Activated CD8-positive, alpha-beta memory T cell treated with anti-CD3 and anti-CD28 coated beads for 36 hours (primary cell): ENCODE results near the gene TTC9. TPM values are rescaled to one million over a fixed set of nuclear protein-coding genes. Genes with fewer than 3 reads are reported as not detected.

Experiments used
- CTCF ChIA-PET: fragments of 350-600 bp; sonication (Branson Sonifier 250); formaldehyde crosslinking; loops from one replicate; lab custom pipeline; 2021; ENCODE audit warnings: antibody characterized with exemption; lab: Charles Lee
- POLR2A ChIA-PET: fragments of 350-600 bp; sonication (Branson Sonifier 250); formaldehyde crosslinking; loops from one replicate; lab custom pipeline; 2021; ENCODE audit warnings: antibody characterized with exemption; lab: Charles Lee
- total RNA-seq, 2 experiments: library from RNA; stranded (reverse); gene quantifications; one replicate each; pipeline ENCODE4 v1.2.3, GENCODE V29; 2021

Gene TTC9
- total RNA-seq, 2 experiments from 2014 or later, result 5.6 to 5.7 TPM

- CTCF ChIA-PET, result interaction anchor here (1.2 kb wide), 1 partner anchor 8 kb away, joined by 3 read pairs; no protein-coding TSS in a partner anchor
- POLR2A ChIA-PET, result no interaction called here
These were observed 23.2 kb downstream of the TTC9 start for GRCh38 chr14:70664698-70665447.

- ChIA-PET CTCF (no interaction called here), POLR2A (no interaction called here)
These were observed 24.0 kb downstream of the TTC9 start for GRCh38 chr14:70665448-70666360.

GRCh38 chr14:70666361-70666686, 24.6 kb downstream of the TTC9 start:
- CTCF ChIA-PET, result no interaction called here
- POLR2A ChIA-PET, result no interaction called here

- ChIA-PET POLR2A (no interaction called here), CTCF (no interaction called here)
These were observed 29.4 kb downstream of the TTC9 start for GRCh38 chr14:70670992-70671651.

DNA sequence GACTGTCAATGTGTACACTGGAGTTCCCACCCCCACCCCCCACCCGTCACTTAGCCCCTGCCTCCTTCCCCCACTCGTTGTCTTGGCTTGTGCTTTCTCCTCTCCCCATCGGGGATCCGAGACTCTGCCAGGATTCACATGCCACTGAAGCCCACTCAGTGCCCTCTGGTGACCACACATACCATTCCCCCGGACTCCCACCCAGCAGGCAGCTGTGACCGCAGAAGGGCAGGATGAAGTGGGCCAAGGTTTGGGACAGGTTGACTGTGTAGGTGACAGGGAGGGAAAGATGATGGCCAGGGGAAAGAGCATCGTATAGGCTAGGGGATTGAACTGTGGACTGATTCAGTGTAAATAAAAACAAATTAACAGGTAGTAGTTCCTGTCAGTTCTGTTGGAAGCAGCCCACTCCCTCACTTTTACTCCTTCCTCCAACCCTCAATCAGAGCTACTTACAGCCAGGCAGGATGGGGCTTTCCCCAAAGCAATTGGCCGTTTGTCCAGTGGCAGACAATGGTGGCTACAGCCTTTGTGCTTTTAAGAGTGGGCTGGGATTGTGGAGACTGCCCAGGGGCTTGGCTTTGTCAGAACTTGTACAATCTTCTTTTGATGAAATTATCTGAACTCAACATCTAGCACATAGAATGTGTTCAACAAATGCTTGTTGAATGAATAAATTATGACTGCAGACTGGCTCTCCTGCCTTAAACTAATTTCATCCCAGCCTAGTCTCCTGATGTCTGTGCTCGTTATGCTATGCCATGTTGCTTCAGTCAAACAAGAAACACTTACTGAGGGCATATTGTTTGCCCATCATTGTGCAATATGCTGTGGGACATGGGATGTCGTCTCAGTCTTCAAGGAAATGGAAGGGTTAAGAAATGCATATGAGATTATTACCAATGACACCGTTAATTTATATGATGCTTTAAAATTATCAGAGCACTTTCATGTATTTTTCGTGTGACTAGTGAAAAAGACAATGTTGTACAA, 30.2 kb downstream of the TTC9 start:
- POLR2A ChIA-PET, result no interaction called here
- CTCF ChIA-PET, result no interaction called here

- ChIA-PET POLR2A (no interaction called here), CTCF (interaction anchor here (0.6 kb wide), 1 partner anchor 321 kb away, joined by 3 read pairs; no protein-coding TSS in a partner anchor)
These were observed 35.6 kb downstream of the TTC9 start for GRCh38 chr14:70677341-70677740.

DNA sequence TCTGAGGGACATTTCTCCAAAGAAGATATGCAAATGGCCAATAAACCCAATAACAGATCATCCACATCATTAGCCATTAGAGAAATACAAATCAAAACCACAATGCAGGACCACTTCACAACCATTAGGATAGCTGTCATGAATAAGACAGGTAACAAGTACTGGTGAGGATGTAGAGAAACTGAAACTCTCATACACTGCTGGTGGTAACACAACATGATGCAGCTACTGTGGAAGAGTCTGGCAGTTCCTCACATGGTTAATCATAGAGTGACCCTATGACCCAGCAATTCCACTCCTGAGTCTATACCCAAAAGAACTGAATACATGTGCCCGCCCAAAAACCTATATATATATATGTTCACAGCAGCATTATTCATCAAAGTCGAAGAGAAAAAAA, 39.0 kb downstream of the TTC9 start:
- CTCF ChIA-PET, result no interaction called here
- POLR2A ChIA-PET, result no interaction called here

DNA sequence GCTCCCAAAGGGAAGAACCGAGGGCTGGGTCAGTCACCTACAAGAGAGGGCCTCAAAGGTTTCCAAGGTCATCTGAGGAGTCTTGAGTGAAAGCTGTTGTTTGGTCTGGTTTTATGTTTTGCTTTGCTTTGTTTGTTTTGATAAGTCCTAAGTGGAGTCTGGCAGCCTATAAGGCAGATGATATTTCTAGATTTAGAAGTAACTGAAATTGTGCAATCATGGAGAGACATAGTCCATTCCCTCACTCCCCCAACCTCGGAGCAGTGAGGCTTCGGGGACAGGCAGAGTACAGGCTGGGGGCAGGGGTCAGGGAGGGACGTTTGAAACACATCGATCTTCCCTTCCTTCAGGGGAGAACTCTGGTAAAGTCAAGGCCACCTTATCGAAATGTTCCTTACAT, 42.3 kb downstream of the TTC9 start:
- ChIA-PET CTCF (no interaction called here), POLR2A (no interaction called here)

GRCh38 chr14:70685474-70686197, 43.9 kb downstream of the TTC9 start:
- POLR2A ChIA-PET, result no interaction called here
- CTCF ChIA-PET, result no interaction called here

DNA sequence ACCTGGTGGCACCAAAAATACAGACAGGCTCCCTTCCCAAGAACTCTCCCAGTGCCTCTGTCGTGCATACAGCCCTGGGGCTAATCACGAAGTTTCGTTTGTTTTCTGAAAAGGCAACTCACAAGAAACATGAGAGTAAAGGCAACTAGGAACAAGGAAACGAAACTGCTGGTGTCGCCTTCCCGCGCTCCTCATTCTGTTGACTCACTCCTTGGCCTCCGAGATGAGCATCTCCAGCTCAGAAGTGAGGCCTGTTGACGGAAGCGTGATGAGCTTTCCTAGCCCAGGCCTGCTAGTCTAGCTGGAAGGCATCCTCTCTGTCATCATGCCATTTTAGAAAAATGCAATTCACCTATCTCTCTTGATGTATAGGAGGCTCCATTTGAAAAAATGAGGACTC, 50.5 kb downstream of the TTC9 start:
- ChIA-PET CTCF (no interaction called here), POLR2A (no interaction called here)

DNA sequence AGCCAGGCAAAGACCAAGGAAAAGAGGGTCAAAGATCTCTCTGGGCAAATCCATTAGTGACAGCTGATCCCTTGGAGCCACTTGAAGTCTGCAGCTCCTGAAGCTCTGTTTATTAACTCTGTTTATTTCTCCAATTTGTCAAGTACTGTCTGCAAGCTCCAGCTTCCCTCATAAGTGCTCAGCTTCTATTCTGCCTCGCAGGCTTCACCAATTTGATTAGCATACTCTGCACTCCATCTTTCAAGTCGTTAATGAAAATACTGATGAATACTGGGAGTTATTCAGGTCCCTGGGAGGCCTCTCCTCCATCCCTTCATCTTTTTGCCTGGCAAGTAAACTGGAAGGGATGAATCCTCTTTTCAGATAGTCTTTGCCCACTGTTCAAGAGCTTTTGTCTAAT, 54.3 kb downstream of the TTC9 start:
- ChIA-PET POLR2A (no interaction called here), CTCF (interaction anchor here (0.9 to 1.2 kb wide), 2 partner anchors 26 to 78 kb away, joined by 3 to 5 read pairs; no protein-coding TSS in a partner anchor)

DNA sequence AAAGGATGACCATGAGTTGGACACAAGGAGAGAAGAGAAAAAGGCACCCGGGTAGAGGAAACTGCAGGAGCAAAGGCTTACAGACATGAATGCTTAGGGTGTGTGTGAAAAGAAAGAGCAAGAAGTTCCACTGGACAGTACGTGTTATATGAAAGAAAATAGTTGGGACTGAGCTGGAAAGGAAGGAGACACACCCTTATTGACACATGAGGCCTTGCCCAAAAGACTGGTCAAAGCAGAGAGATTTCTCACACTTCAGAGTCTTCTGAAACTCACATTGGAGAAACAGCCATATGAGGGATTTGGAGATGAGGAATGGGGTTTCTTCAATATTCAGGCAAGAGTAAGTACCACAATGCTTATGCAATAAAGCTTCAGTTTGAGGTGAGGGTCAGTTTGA, 56.0 kb downstream of the TTC9 start:
- CTCF ChIA-PET, result no interaction called here
- POLR2A ChIA-PET, result no interaction called here

DNA sequence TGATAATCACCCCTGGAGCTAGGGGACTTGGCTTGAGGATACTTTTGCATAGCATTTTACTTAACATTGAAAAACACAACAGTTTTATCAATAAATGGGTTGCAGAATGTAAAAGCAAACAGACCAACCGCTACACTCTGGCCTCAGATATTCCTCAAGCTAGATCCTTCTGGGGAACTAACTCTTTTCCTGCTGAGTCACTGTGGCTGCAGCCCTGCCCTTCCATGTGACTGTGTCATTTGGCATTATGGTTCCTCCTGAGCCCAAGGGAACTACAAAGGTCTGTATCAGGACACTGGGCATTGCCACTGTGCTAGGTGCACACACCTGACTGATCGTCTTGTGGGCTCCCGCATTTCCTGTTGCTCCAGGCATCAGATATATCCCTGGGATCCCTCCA, 56.6 kb downstream of the TTC9 start:
- ChIA-PET CTCF (no interaction called here), POLR2A (no interaction called here)

DNA sequence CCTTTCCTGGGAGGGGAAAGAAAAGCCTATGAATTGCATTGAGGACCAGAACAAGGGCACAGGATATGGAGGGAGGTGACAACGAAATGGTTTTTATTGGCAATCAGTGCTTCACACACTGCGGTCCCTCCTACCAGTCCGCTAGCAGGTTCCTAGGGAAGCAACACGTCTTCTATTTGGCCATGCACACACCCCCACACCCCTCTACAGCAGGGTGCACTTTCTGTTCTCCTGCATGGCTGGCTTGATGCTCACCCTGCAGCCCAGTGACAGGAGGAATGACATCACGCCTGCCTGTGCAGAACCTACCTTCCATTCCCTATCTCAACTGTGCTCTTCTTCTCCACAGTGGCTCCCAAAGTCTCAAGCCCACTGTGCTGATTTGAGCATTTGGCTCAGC, 57.9 kb downstream of the TTC9 start:
- POLR2A ChIA-PET, result no interaction called here
- CTCF ChIA-PET, result no interaction called here

GRCh38 chr14:70700955-70701585, 59.4 kb downstream of the TTC9 start:
- ChIA-PET POLR2A (no interaction called here), CTCF (interaction anchor here (0.9 kb wide), 1 partner anchor 22 kb away, joined by 3 read pairs; no protein-coding TSS in a partner anchor)

GRCh38 chr14:70701610-70702009, 59.9 kb downstream of the TTC9 start:
- CTCF ChIA-PET, result interaction anchor here (0.9 kb wide), 1 partner anchor 22 kb away, joined by 3 read pairs; no protein-coding TSS in a partner anchor
- POLR2A ChIA-PET, result no interaction called here

GRCh38 chr14:70702161-70702560, 60.4 kb downstream of the TTC9 start:
- ChIA-PET POLR2A (no interaction called here), CTCF (interaction anchor here (0.9 kb wide), 1 partner anchor 21 kb away, joined by 3 read pairs; no protein-coding TSS in a partner anchor)
